Measurements from ENCODE around the gene PRKAG3.

GRCh38 chr2:218827701-218828476, 3.7 kb downstream of the PRKAG3 start:
- TF ChIP-seq JUND (IDR thresholded peaks at IDR 0.05), result no peak
- TF ChIP-seq POLR2AphosphoS5 (IDR thresholded peaks at IDR 0.05; ENCODE audit: low read depth, low read length), result no peak
- TF ChIP-seq, protein P1, sequence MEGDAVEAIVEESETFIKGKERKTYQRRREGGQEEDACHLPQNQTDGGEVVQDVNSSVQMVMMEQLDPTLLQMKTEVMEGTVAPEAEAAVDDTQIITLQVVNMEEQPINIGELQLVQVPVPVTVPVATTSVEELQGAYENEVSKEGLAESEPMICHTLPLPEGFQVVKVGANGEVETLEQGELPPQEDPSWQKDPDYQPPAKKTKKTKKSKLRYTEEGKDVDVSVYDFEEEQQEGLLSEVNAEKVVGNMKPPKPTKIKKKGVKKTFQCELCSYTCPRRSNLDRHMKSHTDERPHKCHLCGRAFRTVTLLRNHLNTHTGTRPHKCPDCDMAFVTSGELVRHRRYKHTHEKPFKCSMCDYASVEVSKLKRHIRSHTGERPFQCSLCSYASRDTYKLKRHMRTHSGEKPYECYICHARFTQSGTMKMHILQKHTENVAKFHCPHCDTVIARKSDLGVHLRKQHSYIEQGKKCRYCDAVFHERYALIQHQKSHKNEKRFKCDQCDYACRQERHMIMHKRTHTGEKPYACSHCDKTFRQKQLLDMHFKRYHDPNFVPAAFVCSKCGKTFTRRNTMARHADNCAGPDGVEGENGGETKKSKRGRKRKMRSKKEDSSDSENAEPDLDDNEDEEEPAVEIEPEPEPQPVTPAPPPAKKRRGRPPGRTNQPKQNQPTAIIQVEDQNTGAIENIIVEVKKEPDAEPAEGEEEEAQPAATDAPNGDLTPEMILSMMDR (IDR thresholded peaks at IDR 0.05), result no peak
- TF ChIP-seq EP300 (IDR thresholded peaks at IDR 0.05; ENCODE audit: borderline replicate concordance in 1 of 2, low read depth in 1 of 2, low read length in 1 of 2), result no peak
- TF ChIP-seq, protein P2, sequence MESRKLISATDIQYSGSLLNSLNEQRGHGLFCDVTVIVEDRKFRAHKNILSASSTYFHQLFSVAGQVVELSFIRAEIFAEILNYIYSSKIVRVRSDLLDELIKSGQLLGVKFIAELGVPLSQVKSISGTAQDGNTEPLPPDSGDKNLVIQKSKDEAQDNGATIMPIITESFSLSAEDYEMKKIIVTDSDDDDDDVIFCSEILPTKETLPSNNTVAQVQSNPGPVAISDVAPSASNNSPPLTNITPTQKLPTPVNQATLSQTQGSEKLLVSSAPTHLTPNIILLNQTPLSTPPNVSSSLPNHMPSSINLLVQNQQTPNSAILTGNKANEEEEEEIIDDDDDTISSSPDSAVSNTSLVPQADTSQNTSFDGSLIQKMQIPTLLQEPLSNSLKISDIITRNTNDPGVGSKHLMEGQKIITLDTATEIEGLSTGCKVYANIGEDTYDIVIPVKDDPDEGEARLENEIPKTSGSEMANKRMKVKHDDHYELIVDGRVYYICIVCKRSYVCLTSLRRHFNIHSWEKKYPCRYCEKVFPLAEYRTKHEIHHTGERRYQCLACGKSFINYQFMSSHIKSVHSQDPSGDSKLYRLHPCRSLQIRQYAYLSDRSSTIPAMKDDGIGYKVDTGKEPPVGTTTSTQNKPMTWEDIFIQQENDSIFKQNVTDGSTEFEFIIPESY (IDR thresholded peaks at IDR 0.05; ENCODE audit: borderline replicate concordance, low read depth), result no peak
- TF ChIP-seq EZH2phosphoT487 (IDR thresholded peaks at IDR 0.05; ENCODE audit: borderline replicate concordance, low read depth), result no peak
- TF ChIP-seq MXI1 (IDR thresholded peaks at IDR 0.05; ENCODE audit: low read depth, low read length), result no peak
- no peak for TF ChIP-seq TAF1 (IDR thresholded peaks at IDR 0.05; ENCODE audit: borderline replicate concordance, low read depth, low read length)
- TF ChIP-seq SMC3 (IDR thresholded peaks at IDR 0.05; ENCODE audit: low read depth, low read length), result no peak
- no peak for TF ChIP-seq MAX (IDR thresholded peaks at IDR 0.05; ENCODE audit: low read depth)
- TF ChIP-seq RAD21 (IDR thresholded peaks at IDR 0.05; ENCODE audit: low read length), result no peak
- no peak for TF ChIP-seq RFX5 (IDR thresholded peaks at IDR 0.05; ENCODE audit: low read length)
- TF ChIP-seq PBX3 (IDR thresholded peaks at IDR 0.05), result no peak

Measured in SK-N-SH (cell line).